SK-N-SH (cell line): ENCODE results near the gene MLLT3. TPM values are rescaled to one million over a fixed set of nuclear protein-coding genes. Genes with fewer than 3 reads are reported as not detected.

ENCODE experiments used
- CTCF ChIA-PET: fragments of 300-600, 350-600 bp; formaldehyde crosslinking; extraction: SDS; loops from one replicate; lab custom pipeline; 2021; lab: Yijun Ruan, JAX
- POLR2A ChIA-PET: fragments of 350-600 bp; sonication (Branson Sonifier 250); formaldehyde crosslinking; extraction: SDS; loops from one replicate; lab custom pipeline; 2020; ENCODE audit warnings: antibody characterized with exemption, inconsistent platforms; lab: Yijun Ruan, JAX
- DNase-seq: peaks from one replicate; pipeline ENCODE4 v3.0.0; 2012
- H2AFZ ChIP-seq: fragments of 200-600 bp; sonication (generic); 2 replicates; pipeline ENCODE4 v1.8.1; 2016; ENCODE audit warnings: antibody characterized with exemption, mild to moderate bottlenecking, low read depth
- H3F3A ChIP-seq: fragments of 200-600 bp; sonication (generic); replicated peaks from 2 replicates; pipeline ENCODE3; 2016; ENCODE audit warnings: antibody characterized with exemption, mild to moderate bottlenecking; ENCODE audit not compliant: insufficient read depth
- H3K27ac ChIP-seq, 2 experiments: fragments of 200-500 bp in 1 of 2; fragments of 200-600 bp in 1 of 2; sonication (Bioruptor generic) in 1 of 2; sonication (generic), shearing (Covaris generic) in 1 of 2; 2 replicates each; pipeline versions ENCODE4 v1.5.1 to v1.6.1; 2014 to 2016; ENCODE audit warnings: low read depth in 2 of 2, inconsistent platforms in 1 of 2, low read length in 1 of 2, mild to moderate bottlenecking in 1 of 2, mixed read lengths in 1 of 2
- H3K27me3 ChIP-seq: fragments of 200-600 bp; sonication (generic), shearing (Covaris generic); 2 replicates; pipeline ENCODE4 v1.6.1; 2016; ENCODE audit warnings: mixed run types; ENCODE audit not compliant: insufficient read depth
- H3K36me3 ChIP-seq, 2 experiments: fragments of 200-500 bp in 1 of 2; fragments of 200-600 bp in 1 of 2; sonication (Bioruptor generic) in 1 of 2; sonication (generic) in 1 of 2; replicated peaks in 1 of 2; 2 replicates each; pipeline versions ENCODE3 to v1.5.1; 2014 to 2016; ENCODE audit warnings: low read length in 1 of 2, mild to moderate bottlenecking in 1 of 2; ENCODE audit not compliant: insufficient read depth in 2 of 2, control insufficient read depth in 1 of 2
- H3K4me1 ChIP-seq, 2 experiments: fragments of 200-500 bp in 1 of 2; fragments of 200-600 bp in 1 of 2; sonication (Bioruptor generic) in 1 of 2; sonication (generic), shearing (Covaris generic) in 1 of 2; 2 replicates each; pipeline versions ENCODE4 v1.5.1 to v1.6.1; 2014 to 2016; ENCODE audit warnings: low read depth in 1 of 2, low read length in 1 of 2, mixed run types in 1 of 2; ENCODE audit not compliant: insufficient read depth in 2 of 2, control insufficient read depth in 1 of 2
- H3K4me2 ChIP-seq: fragments of 200-600 bp; sonication (generic), shearing (Covaris generic); 2 replicates; pipeline ENCODE4 v1.6.1; 2017; ENCODE audit warnings: mixed run types
- H3K4me3 ChIP-seq, 2 experiments: fragments of 200-500 bp in 1 of 2; fragments of 200-600 bp in 1 of 2; sonication (Bioruptor generic) in 1 of 2; sonication (generic), shearing (Covaris generic) in 1 of 2; 2 replicates each; pipeline versions ENCODE4 v1.5.1 to v1.8.1; 2014 to 2016; ENCODE audit warnings: low read depth in 2 of 2, inconsistent platforms in 1 of 2, low read length in 1 of 2, mild to moderate bottlenecking in 1 of 2, mixed read lengths in 1 of 2, moderate library complexity in 1 of 2
- H3K79me2 ChIP-seq: fragments of 200-600 bp; sonication (generic); 2 replicates; pipeline ENCODE4 v1.8.1; 2017; ENCODE audit warnings: mild to moderate bottlenecking; ENCODE audit not compliant: insufficient read depth
- H3K9ac ChIP-seq: fragments of 200-600 bp; sonication (generic); 2 replicates; pipeline ENCODE4 v1.6.1; 2017; ENCODE audit warnings: mixed run types
- H3K9me2 ChIP-seq: fragments of 200-600 bp; sonication (generic); 2 replicates; pipeline ENCODE4 v1.6.1; 2017; ENCODE audit warnings: mixed run types
- H3K9me3 ChIP-seq: fragments of 200-600 bp; sonication (generic); 2 replicates; pipeline ENCODE4 v1.6.1; 2017; ENCODE audit warnings: mixed run types, mild to moderate bottlenecking, moderate library complexity
- H4K20me1 ChIP-seq: fragments of 200-600 bp; sonication (generic); 2 replicates; pipeline ENCODE4 v1.6.1; 2017; ENCODE audit warnings: mild to moderate bottlenecking, mixed run types; ENCODE audit not compliant: insufficient read depth
- ELF1 ChIP-seq: IDR thresholded peaks from 2 replicates; pipeline ENCODE4 v1.4.0; 2012
- FOXJ3 ChIP-seq: sonication (generic); formaldehyde crosslinking; IDR thresholded peaks from 2 replicates; pipeline ENCODE4 v1.5.1; 2020; ENCODE audit warnings: mild to moderate bottlenecking, missing genetic modification reagents
- GATA2 ChIP-seq: sonication (generic); formaldehyde crosslinking; IDR thresholded peaks from 2 replicates; pipeline ENCODE4 v1.5.0; 2020; ENCODE audit warnings: mild to moderate bottlenecking, missing genetic modification reagents
- JUND ChIP-seq: IDR thresholded peaks from 2 replicates; pipeline ENCODE4 v1.4.0; 2012
- MXI1 ChIP-seq: IDR thresholded peaks from 2 replicates; pipeline ENCODE4 v1.6.1; 2012; ENCODE audit warnings: mild to moderate bottlenecking, low read depth, low read length, improper control_type of control experiment
- RAD21 ChIP-seq: IDR thresholded peaks from 2 replicates; pipeline ENCODE4 v1.6.1; 2012; ENCODE audit warnings: mild to moderate bottlenecking, low read length
- RCOR1 ChIP-seq: fragments of 150-350 bp; IDR thresholded peaks from 2 replicates; pipeline ENCODE4 v1.6.1; 2017; ENCODE audit warnings: antibody characterized with exemption, low read length
- REST ChIP-seq: IDR thresholded peaks from 2 replicates; pipeline ENCODE4 v1.6.1; 2012; ENCODE audit warnings: mild to moderate bottlenecking, low read depth, low read length, moderate library complexity
- TCF12 ChIP-seq: IDR thresholded peaks from 2 replicates; pipeline ENCODE4 v1.4.0; 2012
- WGBS: methylation state at CpG from one replicate; pipeline ENCODE4 v1.1.6; 2017; ENCODE audit warnings: low lambda C conversion rate; 5-methylcytosine and 5-hydroxymethylcytosine counted together
- polyA plus RNA-seq, 3 experiments: library from polyadenylated mRNA; depleted of rRNA; stranded (reverse); fragments of >200 nt; gene quantifications; 2 replicates each; pipeline ENCODE4 v1.2.3, GENCODE V29; 2012

Gene MLLT3
- polyA plus RNA-seq, 1 of the 3 experiments (the other 2 are of a cell fraction): 3.9 TPM

- Histone ChIP-seq H3K4me3 (no peak overlapping the region), H3K9me2 (no peaks in the 10 kb centered on the region), H3K27me3 (no peaks in the 10 kb centered on the region), H3K9me3 (no peaks in the 10 kb centered on the region), H3K9ac (no peak overlapping the region), H2AFZ (no peak overlapping the region), H3K4me1 (peaks cover 6 to 29% of the 10 kb centered on the region in 2 experiments)
- DNase-seq: no peak
- POLR2A ChIA-PET: no interaction called here
- no peak for TF ChIP-seq MXI1
- no peak for TF ChIP-seq REST
- TF ChIP-seq JUND: no peak
- TF ChIP-seq, all 33 proteins: peak for 0
- CTCF ChIA-PET: no interaction called here
- no peaks in the 10 kb centered on the region for H3K36me3 ChIP-seq
- no peaks in the 10 kb centered on the region for H4K20me1 ChIP-seq
- no peak overlapping the region for H3K27ac ChIP-seq
- no peaks in the 10 kb centered on the region for H3F3A ChIP-seq
- H3K79me2 ChIP-seq: no peaks in the 10 kb centered on the region
- no peak overlapping the region for H3K4me2 ChIP-seq
Observed at GRCh38 chr9:20551236-20551635, 71.1 kb downstream of the MLLT3 start.

GRCh38 chr9:20550326-20550725, 72.0 kb downstream of the MLLT3 start:
- no peak overlapping the region for H3K9ac ChIP-seq
- H3F3A ChIP-seq: no peaks in the 10 kb centered on the region
- no peaks in the 10 kb centered on the region for H4K20me1 ChIP-seq
- ChIA-PET CTCF (interaction anchor here (0.6 to 0.7 kb wide), 2 partner anchors 382 to 774 kb away, joined by 3 read pairs; no protein-coding TSS in a partner anchor), POLR2A (no interaction called here)
- H3K9me3 ChIP-seq: no peaks in the 10 kb centered on the region
- TF ChIP-seq RCOR1 (no peak), ELF1 (no peak), GATA2 (CRISPR knock-in tag) (no peak), RAD21 (no peak), FOXJ3 (CRISPR knock-in tag) (no peak), TCF12 (no peak), REST (no peak)
- H3K4me2 ChIP-seq: no peak overlapping the region
- 84% methylated on average over 4 of the region's 4 CpGs for WGBS
- no peak for DNase-seq
- no peak overlapping the region for H3K27ac ChIP-seq
- H3K27me3 ChIP-seq: no peaks in the 10 kb centered on the region
- peaks cover 6 to 29% of the 10 kb centered on the region in 2 experiments for H3K4me1 ChIP-seq
- no peak overlapping the region for H3K4me3 ChIP-seq
- H2AFZ ChIP-seq: no peak overlapping the region
- no peaks in the 10 kb centered on the region for H3K79me2 ChIP-seq
- no peaks in the 10 kb centered on the region for H3K36me3 ChIP-seq
- no peaks in the 10 kb centered on the region for H3K9me2 ChIP-seq
